IMR-90 (cell line): ENCODE data around the gene KCNQ5. TPM values are rescaled to one million over a fixed set of nuclear protein-coding genes. Genes with fewer than 3 reads are reported as not detected.

ENCODE experiments used
- ATAC-seq: fragments of 200-7000 bp; cut with Tn5 transposase; 2 replicates; pipeline ENCODE4 v1.9.1; 2020; ENCODE audit warnings: low read depth, mild to moderate bottlenecking, moderate library complexity
- BruUV-seq: library from RNA; stranded (reverse); fragments of 400-500 nt; replicated peaks from 2 replicates; lab custom pipeline; 2021; lab: Mats Ljungman, UMichigan
- CTCF ChIA-PET: fragments of 300-600 bp; formaldehyde crosslinking; extraction: SDS; loops from one replicate; lab custom pipeline; 2021; ENCODE audit warnings: antibody characterized with exemption; lab: Yijun Ruan, JAX
- POLR2A ChIA-PET: fragments of 300-600 bp; sonication (Branson Sonifier 250); formaldehyde crosslinking; loops from one replicate; lab custom pipeline; 2022; ENCODE audit warnings: antibody characterized with exemption; ENCODE audit not compliant: unreplicated experiment; lab: Charles Lee
- DNase-seq: peaks from one replicate; pipeline ENCODE4 v3.0.0; 2013
- H2AFZ ChIP-seq: replicated peaks from 2 replicates; pipeline ENCODE3; 2013; ENCODE audit warnings: low read length, mild to moderate bottlenecking; ENCODE audit not compliant: poor library complexity
- H2AK5ac ChIP-seq: 2 replicates; pipeline ENCODE4 v1.6.1; 2013; ENCODE audit warnings: low read depth, low read length, inconsistent platforms
- H2AK9ac ChIP-seq: replicated peaks from 2 replicates; pipeline ENCODE3; 2013; ENCODE audit warnings: mild to moderate bottlenecking, low read depth, low read length, moderate library complexity; ENCODE audit not compliant: poor library complexity
- H2BK120ac ChIP-seq: 2 replicates; pipeline ENCODE4 v1.6.1; 2013; ENCODE audit warnings: low read depth, low read length, inconsistent platforms
- H2BK15ac ChIP-seq: 3 replicates; pipeline ENCODE4 v1.6.1; 2013; ENCODE audit warnings: low read depth, low read length, inconsistent platforms
- H2BK20ac ChIP-seq: 2 replicates; pipeline ENCODE4 v1.6.1; 2013; ENCODE audit warnings: low read depth, mild to moderate bottlenecking, inconsistent platforms, low read length, moderate library complexity
- H2BK5ac ChIP-seq: 2 replicates; pipeline ENCODE4 v1.6.1; 2013; ENCODE audit warnings: mild to moderate bottlenecking, low read depth, low read length, inconsistent platforms; ENCODE audit not compliant: poor library complexity, severe bottlenecking
- H3K14ac ChIP-seq: replicated peaks from 2 replicates; pipeline ENCODE4 v1.6.1; 2013; ENCODE audit warnings: low read depth, low read length, inconsistent platforms
- H3K18ac ChIP-seq: 2 replicates; pipeline ENCODE4 v1.6.1; 2013; ENCODE audit warnings: low read depth, low read length, control low read depth
- H3K23ac ChIP-seq: 2 replicates; pipeline ENCODE4 v1.6.1; 2013; ENCODE audit warnings: low read depth, low read length, inconsistent platforms
- H3K27ac ChIP-seq: 2 replicates; pipeline ENCODE4 v1.5.1; 2013; ENCODE audit warnings: mild to moderate bottlenecking, control low read depth, low read length; ENCODE audit not compliant: insufficient read depth
- H3K27me3 ChIP-seq: 2 replicates; pipeline ENCODE4 v1.6.1; 2013; ENCODE audit warnings: low read length; ENCODE audit not compliant: control insufficient read depth, insufficient read depth
- H3K36me3 ChIP-seq: 2 replicates; pipeline ENCODE4 v1.6.1; 2013; ENCODE audit warnings: low read length, mixed read lengths; ENCODE audit not compliant: control insufficient read depth, insufficient read depth
- H3K4ac ChIP-seq: 2 replicates; pipeline ENCODE4 v1.6.1; 2013; ENCODE audit warnings: low read depth, low read length, inconsistent platforms
- H3K4me1 ChIP-seq: 2 replicates; pipeline ENCODE4 v1.6.1; 2013; ENCODE audit warnings: low read length, mixed read lengths; ENCODE audit not compliant: control insufficient read depth, insufficient read depth
- H3K4me2 ChIP-seq: 2 replicates; pipeline ENCODE4 v1.6.1; 2013; ENCODE audit warnings: low read depth, mild to moderate bottlenecking, control low read depth, low read length, moderate library complexity
- H3K4me3 ChIP-seq: 2 replicates; pipeline ENCODE4 v1.5.1; 2013; ENCODE audit warnings: low read depth, mild to moderate bottlenecking, control low read depth, low read length, moderate library complexity; ENCODE audit not compliant: insufficient read depth
- H3K56ac ChIP-seq: 2 replicates; pipeline ENCODE4 v1.6.1; 2013; ENCODE audit warnings: low read length, inconsistent platforms; ENCODE audit not compliant: insufficient read depth; ENCODE audit errors: extremely low read depth
- H3K79me1 ChIP-seq, 2 experiments: 2 replicates each; pipeline ENCODE4 v1.6.1; 2013; ENCODE audit warnings: low read length in 2 of 2, inconsistent platforms in 1 of 2, low read depth in 1 of 2
- H3K9ac ChIP-seq: 2 replicates; pipeline ENCODE4 v1.6.1; 2013; ENCODE audit warnings: low read depth, low read length, control low read depth
- H3K9me1 ChIP-seq: 2 replicates; pipeline ENCODE4 v1.6.1; 2013; ENCODE audit warnings: low read length, inconsistent platforms; ENCODE audit not compliant: insufficient read depth
- H3K9me3 ChIP-seq: 2 replicates; pipeline ENCODE4 v1.6.1; 2013; ENCODE audit warnings: low read length; ENCODE audit not compliant: control insufficient read depth, insufficient read depth
- H4K20me1 ChIP-seq: 2 replicates; pipeline ENCODE4 v1.6.1; 2013; ENCODE audit warnings: low read length, inconsistent platforms; ENCODE audit not compliant: insufficient read depth
- H4K5ac ChIP-seq: 2 replicates; pipeline ENCODE4 v1.6.1; 2013; ENCODE audit warnings: mild to moderate bottlenecking, low read depth, low read length, control low read depth
- H4K8ac ChIP-seq, 2 experiments: 2 replicates each; pipeline ENCODE4 v1.6.1; 2013; ENCODE audit warnings: low read depth in 2 of 2, low read length in 2 of 2, control low read depth in 1 of 2, inconsistent platforms in 1 of 2
- H4K91ac ChIP-seq: 2 replicates; pipeline ENCODE4 v1.6.1; 2013; ENCODE audit warnings: low read depth, low read length, inconsistent platforms; ENCODE audit not compliant: insufficient read depth
- BHLHE40 ChIP-seq: fragments of 150-350 bp; IDR thresholded peaks from 2 replicates; pipeline ENCODE4 v1.6.1; 2016; ENCODE audit warnings: mild to moderate bottlenecking, low read depth, low read length
- CEBPB ChIP-seq: IDR thresholded peaks from 2 replicates; pipeline ENCODE4 v1.6.1; 2012; ENCODE audit warnings: low read depth, low read length, improper control_type of control experiment
- CHD1 ChIP-seq: IDR thresholded peaks from 2 replicates; pipeline ENCODE4 v1.6.1; 2012; ENCODE audit warnings: low read depth, low read length, improper control_type of control experiment
- FOS ChIP-seq: fragments of 150-350 bp; IDR thresholded peaks from 2 replicates; pipeline ENCODE4 v1.6.1; 2016; ENCODE audit warnings: low read depth, low read length
- MAFK ChIP-seq: IDR thresholded peaks from 2 replicates; pipeline ENCODE4 v1.6.1; 2012; ENCODE audit warnings: low read depth, low read length, improper control_type of control experiment
- MAZ ChIP-seq: IDR thresholded peaks from 2 replicates; pipeline ENCODE4 v1.6.1; 2012; ENCODE audit warnings: low read depth, mild to moderate bottlenecking, low read length, improper control_type of control experiment, moderate library complexity, borderline replicate concordance
- NFE2L2 ChIP-seq: fragments of 150-350 bp; IDR thresholded peaks from 2 replicates; pipeline ENCODE4 v1.6.1; 2016; ENCODE audit warnings: low read depth, mild to moderate bottlenecking, low read length
- POLR2A ChIP-seq: IDR thresholded peaks from 2 replicates; pipeline ENCODE4 v1.6.1; 2012; ENCODE audit warnings: mild to moderate bottlenecking, low read depth, low read length
- RAD21 ChIP-seq: IDR thresholded peaks from 2 replicates; pipeline ENCODE4 v1.6.1; 2012; ENCODE audit warnings: low read length, improper control_type of control experiment
- RFX5 ChIP-seq: IDR thresholded peaks from 2 replicates; pipeline ENCODE4 v1.8.0; 2012; ENCODE audit warnings: low read depth, mild to moderate bottlenecking, low read length, moderate library complexity
- SMC3 ChIP-seq: fragments of 150-350 bp; IDR thresholded peaks from 2 replicates; pipeline ENCODE4 v1.6.1; 2016; ENCODE audit warnings: low read depth, mild to moderate bottlenecking, antibody characterized with exemption, low read length, moderate library complexity
- WGBS, 2 experiments: methylation state at CpG; one replicate each; pipeline versions ENCODE4 v1.1.5 to v1.1.7; 2013; ENCODE audit warnings: missing lambda C conversion rate in 2 of 2; ENCODE audit not compliant: insufficient read length in 1 of 2; ENCODE audit errors: extremely low coverage in 2 of 2; 5-methylcytosine and 5-hydroxymethylcytosine counted together
- dilution Hi-C: fragments of 300-500 bp; cut with HindIII; formaldehyde crosslinking; loops from one replicate; pipeline ENCODE4 v1.14.3; 2018; ENCODE audit warnings: low sequenced_read_pairs; ENCODE audit not compliant: unreplicated experiment
- in situ Hi-C: fragments of 300-500 bp; cut with MboI; formaldehyde crosslinking; loops from 3 replicates; pipeline ENCODE4 v1.14.3; 2019; ENCODE audit warnings: low sequenced_read_pairs, inconsistent platforms, mixed read lengths
- intact Hi-C: fragments of 100-400 bp; cut with micrococcal nuclease; formaldehyde crosslinking; loops from 2 replicates; pipeline ENCODE4 v1.10.0; 2022
- polyA plus RNA-seq, 3 experiments: library from polyadenylated mRNA; depleted of rRNA; stranded (reverse); fragments of >200 nt; gene quantifications; 2 replicates each; pipeline ENCODE4 v1.2.3, GENCODE V29; 2012; ENCODE audit warnings: low replicate concordance in 1 of 3
- total RNA-seq: library from RNA; depleted of rRNA; stranded (reverse); fragments of >200 nt; gene quantifications from 2 replicates; pipeline ENCODE4 v1.2.3, GENCODE V29; 2012
- TF ChIP-seq, protein P1 (sequence below): fragments of 150-350 bp; IDR thresholded peaks from 2 replicates; pipeline ENCODE4 v1.6.1; 2017; ENCODE audit warnings: mild to moderate bottlenecking, antibody characterized with exemption, low read length, low read depth
- TF ChIP-seq, protein P2 (sequence below): conservative IDR thresholded peaks from 2 replicates; pipeline ENCODE4 v1.5.1; 2012; ENCODE audit warnings: mild to moderate bottlenecking, low read depth, low read length, improper control_type of control experiment
- TF ChIP-seq, protein P3 (sequence below): fragments of 150-350 bp; IDR thresholded peaks from 2 replicates; pipeline ENCODE4 v1.6.1; 2016; ENCODE audit warnings: low read depth, mild to moderate bottlenecking, low read length, moderate library complexity, borderline replicate concordance

KCNQ5 gene
- total and polyA plus RNA-seq, 2 of the 4 experiments (the other 2 are of a cell fraction), result 0.75 to 1.3 TPM

DNA sequence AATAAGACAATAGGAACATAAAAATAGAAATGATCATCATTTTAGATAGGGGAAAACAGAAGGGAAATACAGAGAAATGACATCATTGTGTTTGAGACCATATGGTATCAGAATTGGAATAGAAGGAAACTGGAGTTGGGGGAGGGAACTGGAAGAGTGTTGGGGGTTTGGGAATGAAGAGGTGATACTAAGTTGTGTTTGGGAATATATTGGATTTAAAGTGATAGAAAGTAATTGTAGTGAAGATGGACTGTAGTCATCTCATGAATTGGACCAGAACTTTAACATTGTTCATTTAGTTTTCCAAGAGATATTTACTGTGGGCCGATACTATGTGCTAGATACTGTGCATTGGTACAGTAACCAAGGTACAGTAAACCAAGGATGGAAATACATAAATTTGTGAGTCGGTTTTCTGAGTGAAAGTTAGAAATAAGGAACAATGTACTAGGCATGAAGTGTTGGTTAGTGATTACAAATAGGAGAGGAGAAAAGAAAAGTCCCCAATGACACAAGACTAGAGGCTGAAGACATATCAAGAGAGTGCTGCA is 32.3 kb downstream of the KCNQ5 start:
- DNase-seq (no peak), ATAC-seq (no peak)
- Histone ChIP-seq H2BK120ac (no peak overlapping the region), H3K79me1 (no peaks in the 10 kb centered on the region; a peak in 1 of 4 replicates), H3K9me1 (no peaks in the 10 kb centered on the region), H4K20me1 (no peaks in the 10 kb centered on the region), H3K4me2 (no peak overlapping the region), H3K18ac (no peak overlapping the region), H4K8ac (no peak overlapping the region), H2AK5ac (no peak overlapping the region), H3K4me1 (0 out of 2 replicates have a peak, but pooled peaks cover 1% of the 10 kb centered on the region), H3K9ac (no peak overlapping the region), H2BK15ac (no peak overlapping the region), H4K91ac (no peak overlapping the region), H2BK20ac (no peak overlapping the region), H3K36me3 (no peaks in the 10 kb centered on the region), H3K9me3 (no peaks in the 10 kb centered on the region), H3K56ac (no peak overlapping the region), H3K27me3 (no peaks in the 10 kb centered on the region), H4K5ac (no peak overlapping the region), H2BK5ac (no peak overlapping the region), H3K27ac (no peak overlapping the region), H3K14ac (no peak overlapping the region), H2AFZ (no peak overlapping the region), H3K23ac (no peak overlapping the region), H3K4ac (no peak overlapping the region), H3K4me3 (no peak overlapping the region), H2AK9ac (no peak overlapping the region)
- ChIA-PET POLR2A (no interaction called here), CTCF (no interaction called here)
- intact Hi-C loops, result no loop called here
- WGBS, 2 experiments, result 40% methylated on average over 1 of the region's 2 CpGs; no CpG with 5 or more reads in 1 of the 2 experiments
- in situ Hi-C loops, result no loop called here
- TF ChIP-seq BHLHE40 (no peak), MAFK (no peak), MAZ (no peak), RFX5 (no peak), CHD1 (no peak), POLR2A (no peak), SMC3 (no peak), NFE2L2 (no peak), CEBPB (no peak), FOS (no peak), RAD21 (no peak)
- TF ChIP-seq, protein P1, sequence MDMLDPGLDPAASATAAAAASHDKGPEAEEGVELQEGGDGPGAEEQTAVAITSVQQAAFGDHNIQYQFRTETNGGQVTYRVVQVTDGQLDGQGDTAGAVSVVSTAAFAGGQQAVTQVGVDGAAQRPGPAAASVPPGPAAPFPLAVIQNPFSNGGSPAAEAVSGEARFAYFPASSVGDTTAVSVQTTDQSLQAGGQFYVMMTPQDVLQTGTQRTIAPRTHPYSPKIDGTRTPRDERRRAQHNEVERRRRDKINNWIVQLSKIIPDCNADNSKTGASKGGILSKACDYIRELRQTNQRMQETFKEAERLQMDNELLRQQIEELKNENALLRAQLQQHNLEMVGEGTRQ, result no peak
- TF ChIP-seq, protein P2, sequence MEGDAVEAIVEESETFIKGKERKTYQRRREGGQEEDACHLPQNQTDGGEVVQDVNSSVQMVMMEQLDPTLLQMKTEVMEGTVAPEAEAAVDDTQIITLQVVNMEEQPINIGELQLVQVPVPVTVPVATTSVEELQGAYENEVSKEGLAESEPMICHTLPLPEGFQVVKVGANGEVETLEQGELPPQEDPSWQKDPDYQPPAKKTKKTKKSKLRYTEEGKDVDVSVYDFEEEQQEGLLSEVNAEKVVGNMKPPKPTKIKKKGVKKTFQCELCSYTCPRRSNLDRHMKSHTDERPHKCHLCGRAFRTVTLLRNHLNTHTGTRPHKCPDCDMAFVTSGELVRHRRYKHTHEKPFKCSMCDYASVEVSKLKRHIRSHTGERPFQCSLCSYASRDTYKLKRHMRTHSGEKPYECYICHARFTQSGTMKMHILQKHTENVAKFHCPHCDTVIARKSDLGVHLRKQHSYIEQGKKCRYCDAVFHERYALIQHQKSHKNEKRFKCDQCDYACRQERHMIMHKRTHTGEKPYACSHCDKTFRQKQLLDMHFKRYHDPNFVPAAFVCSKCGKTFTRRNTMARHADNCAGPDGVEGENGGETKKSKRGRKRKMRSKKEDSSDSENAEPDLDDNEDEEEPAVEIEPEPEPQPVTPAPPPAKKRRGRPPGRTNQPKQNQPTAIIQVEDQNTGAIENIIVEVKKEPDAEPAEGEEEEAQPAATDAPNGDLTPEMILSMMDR, result no peak
- TF ChIP-seq, protein P3, sequence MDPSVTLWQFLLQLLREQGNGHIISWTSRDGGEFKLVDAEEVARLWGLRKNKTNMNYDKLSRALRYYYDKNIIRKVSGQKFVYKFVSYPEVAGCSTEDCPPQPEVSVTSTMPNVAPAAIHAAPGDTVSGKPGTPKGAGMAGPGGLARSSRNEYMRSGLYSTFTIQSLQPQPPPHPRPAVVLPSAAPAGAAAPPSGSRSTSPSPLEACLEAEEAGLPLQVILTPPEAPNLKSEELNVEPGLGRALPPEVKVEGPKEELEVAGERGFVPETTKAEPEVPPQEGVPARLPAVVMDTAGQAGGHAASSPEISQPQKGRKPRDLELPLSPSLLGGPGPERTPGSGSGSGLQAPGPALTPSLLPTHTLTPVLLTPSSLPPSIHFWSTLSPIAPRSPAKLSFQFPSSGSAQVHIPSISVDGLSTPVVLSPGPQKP, result no peak
- no TSS peak for BruUV-seq
- dilution Hi-C loops, result no loop called here
